GDM1 (cell line): Measurements from ENCODE around the gene PAM.
A peak's percentile ranks its signal among the peaks of the same experiment; 100 is the strongest.
"Not testable (repeated sequence)": the region's sequence is repeated elsewhere in the genome, so short reads cannot be mapped to it uniquely, and the experiment has no call there.

Experiments used
- DNase-seq: peaks from one replicate; lab custom pipeline; 2025; lab: John Stamatoyannopoulos, UW

Gene PAM

DNA sequence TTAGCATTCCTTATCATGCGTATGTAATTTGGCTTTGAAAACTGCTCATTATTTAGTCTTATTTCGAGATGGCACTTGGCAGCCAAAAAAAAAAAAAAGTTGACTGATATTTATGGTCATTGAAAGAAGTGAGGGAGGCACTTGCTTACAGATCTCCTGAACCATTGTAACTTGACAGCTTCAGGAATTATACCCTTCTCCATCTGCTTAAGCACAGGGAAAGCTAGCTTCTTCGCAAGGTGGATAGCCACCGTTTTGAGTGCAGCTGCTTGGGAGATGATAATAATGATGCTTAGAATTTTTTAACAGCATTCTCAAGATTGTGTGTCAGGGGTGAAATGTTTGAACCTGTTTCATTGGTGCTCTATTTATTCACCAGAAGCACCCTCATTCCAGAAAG lies 248.8 kb downstream of the PAM start:
- no peak for DNase-seq

DNA sequence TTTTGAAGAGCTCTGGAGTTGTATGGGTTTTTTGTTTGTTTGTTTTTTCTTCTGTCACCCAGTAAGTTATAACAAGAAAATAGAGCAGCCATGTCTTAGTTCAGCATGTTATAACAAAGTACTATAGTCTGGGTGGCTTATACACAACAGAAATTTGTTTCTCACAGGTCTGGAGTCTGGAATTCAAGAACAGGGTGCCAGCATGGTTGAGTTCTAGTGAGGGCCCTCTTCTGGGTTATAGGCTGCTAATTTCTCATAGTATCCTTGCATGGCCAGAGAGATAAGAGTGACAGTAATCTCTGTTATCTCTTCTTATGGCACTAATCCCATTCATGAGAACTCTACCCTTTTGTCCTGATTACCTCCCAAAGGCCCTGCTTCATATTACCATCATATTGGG lies 250.2 kb downstream of the PAM start:
- DNase-seq = no peak

DNA sequence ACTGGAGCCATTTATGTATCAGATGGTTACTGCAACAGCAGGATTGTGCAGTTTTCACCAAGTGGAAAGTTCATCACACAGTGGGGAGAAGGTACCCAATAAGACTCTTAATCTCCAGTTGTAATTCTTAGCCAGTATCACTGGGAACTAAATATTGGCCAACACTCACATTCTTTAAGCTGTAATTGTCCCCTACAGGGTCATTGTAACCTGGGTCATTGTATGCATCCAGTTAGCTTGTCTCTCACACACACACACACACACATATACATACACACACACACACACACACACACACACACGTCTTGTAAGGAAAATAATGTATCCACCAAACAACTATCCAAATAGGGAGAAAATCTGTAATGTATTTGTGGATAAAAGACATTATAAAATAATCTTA lies 251.8 kb downstream of the PAM start:
- DNase-seq = no peak

DNA sequence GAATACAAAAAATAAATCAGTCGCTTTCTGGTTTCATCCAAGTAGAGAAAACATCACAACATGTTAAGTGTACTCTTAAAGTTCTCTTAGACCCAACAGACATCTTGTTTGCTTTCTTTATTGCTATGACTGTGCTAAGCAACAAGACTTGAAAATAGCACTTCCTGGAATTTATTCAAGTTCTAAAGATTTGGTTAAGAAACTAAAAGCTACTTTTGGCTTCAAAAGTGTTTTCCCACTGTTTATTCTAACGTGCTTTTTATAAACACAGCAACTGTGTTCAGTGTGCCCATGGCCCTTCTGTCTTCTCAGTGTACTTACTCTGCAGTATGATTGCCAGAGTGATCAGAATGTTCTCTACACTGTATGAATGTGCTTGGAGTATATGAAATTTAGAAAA lies 255.1 kb downstream of the PAM start:
- DNase-seq = no peak

DNA sequence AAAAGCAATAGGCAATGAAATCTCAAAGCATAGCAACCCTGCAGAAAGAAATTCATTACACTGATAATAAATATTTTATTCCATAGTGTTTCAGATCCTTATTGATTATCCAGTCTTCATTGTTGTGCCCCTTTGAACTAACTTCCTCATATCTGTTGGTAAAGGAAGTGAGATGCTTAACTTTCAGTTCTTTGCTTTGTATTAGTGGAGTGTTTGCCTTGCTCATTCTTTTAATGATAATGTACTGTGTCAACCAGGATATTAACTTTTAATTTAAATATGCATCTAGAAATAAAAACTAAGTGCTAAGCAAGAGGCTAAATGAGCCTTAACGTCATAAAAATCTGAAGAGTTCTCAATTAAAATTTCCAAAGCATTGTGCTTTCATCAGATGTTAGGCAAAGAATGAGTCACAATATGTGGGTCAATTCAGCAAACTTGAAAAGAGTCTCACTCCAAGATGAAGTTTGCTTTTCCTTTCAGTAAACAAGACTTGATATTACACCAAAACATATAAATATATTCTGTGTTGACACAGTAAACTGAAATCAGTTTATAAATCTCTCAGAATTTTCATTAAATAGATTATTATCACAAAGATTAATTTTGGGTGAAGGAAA lies 258.9 kb downstream of the PAM start:
- no peak for DNase-seq

DNA sequence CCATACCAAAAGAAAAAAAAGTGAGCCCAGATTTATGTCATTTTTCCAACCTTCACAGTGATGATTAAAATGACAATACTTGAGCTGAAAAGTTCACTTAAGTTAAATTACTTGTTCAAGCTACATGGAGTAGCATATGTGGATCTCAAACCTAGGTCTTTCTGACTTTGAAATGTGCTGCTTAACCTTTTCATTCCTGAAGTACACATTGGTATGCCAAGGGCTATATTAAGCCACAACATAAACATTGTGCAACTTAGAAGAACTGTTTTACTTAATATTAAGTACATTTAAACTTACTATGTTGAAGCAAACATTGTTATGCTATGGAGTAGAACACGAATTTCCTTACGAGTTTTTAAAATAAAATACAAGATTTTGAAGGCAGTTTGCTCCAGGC lies 259.9 kb downstream of the PAM start:
- no peak for DNase-seq

DNA sequence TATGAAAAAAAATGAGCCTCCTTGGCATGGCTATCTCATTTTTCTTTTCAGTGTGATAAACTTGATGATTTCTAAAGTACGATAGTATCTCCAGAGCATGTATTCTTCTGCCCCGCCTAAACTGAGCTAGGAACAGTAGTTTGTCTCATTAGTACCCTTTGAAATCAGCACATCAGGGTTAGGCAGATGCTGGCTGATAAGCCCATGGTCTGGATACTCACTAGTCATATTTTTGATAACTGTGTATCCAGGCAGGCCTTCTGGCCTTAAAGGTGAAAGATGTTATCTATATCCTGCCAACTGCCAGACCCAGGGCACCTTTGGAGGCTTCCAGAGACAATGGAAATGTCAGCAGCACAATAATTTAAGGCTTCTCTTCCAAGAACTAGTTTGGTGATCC lies 261.1 kb downstream of the PAM start:
- DNase-seq = no peak

DNA sequence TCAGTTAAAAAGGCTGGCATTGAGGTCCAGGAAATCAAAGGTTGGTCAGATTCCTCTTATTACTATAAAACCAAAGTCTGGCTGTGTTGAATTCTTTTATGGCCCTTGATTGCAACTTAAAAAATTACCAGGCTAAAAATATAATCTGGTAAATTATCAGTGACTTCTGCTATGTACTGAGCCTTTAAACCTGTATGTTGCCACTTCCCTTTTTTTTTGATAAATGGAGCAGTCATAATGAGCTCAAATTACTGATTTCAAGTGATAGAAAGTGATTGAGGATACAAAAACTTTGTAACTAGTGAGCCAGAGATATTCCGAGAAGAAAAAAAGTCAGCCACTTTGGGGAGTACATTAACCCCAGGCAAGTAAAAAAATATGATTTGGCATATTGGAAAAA lies 264.7 kb downstream of the PAM start:
- DNase-seq = no peak

DNA sequence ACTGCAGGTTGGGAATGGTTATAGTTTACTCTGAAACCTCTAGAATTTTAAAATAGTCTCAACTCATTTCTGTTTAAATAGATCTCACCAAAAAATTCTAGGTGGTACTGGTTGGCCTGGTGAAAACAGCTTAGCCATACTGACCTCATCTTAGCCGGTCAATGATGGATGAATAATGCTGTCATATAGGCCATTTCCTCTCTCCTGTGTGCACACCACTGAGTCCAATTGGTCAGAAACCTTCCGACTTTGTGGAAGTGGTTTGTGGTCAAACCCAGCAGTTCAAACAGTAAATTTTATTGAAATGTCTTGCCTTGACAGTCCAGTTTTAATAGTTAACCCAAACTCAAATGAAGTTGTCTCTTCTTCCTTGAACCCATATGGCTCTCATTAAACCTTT lies 266.2 kb downstream of the PAM start:
- no peak for DNase-seq

DNA sequence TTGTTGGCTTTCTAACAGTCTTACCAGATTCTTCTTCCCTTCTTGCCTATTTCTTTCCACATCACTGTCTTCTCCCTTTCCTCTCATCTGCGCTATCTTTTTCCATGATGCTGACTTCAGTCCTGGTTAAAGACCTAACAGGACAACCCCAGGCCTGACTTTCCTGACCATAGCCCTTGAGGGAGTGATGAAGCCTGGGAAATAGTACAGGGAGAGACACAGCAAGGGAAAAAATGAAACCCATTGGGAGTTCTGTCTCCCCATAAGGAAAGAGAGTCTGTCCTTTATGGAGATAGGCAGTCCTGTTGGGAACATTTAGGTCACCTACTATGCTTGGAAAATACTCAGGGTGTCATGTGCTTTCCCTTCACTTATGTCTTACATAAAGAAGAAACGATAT lies 272.2 kb downstream of the PAM start:
- no peak for DNase-seq

DNA sequence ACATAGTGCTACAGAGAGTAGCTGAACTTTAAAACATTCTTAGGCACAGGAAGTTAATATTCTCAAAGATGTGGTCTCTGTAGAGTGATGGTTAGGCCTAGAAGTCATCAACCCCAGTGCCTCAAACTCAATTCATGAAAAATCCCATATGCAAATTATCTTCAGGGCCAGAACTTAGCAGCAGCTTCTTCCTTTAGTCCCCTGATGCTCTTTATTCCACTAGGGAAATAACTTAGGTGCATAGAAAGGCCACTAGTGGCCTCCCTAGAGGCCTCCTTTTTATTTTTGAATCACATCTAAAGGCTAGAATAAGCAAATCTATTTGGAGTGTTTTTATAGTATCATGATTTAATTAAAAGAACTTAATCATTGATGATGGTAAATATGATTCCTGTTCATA lies 276.5 kb downstream of the PAM start:
- no peak for DNase-seq

DNA sequence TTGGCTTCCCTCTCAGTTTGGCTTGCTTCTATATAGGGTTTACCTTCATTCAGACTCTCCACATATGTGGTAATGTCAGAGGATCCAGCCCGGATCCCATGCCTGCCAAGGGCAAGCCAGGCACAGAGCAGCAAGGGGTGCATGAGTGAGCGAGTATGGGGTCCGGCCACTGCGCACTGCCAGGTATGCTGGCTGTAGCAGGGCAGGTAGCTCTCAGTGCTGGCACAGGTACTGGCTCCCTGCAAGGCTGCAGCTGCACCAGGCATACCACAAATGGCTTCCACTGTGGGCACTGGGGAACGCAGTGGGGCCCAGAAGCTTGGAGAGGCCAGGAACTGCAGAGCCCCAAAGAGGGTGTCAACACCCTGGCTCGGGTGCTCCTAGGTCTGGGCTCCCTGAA lies 278.6 kb downstream of the PAM start:
- DNase-seq = no peak

DNA sequence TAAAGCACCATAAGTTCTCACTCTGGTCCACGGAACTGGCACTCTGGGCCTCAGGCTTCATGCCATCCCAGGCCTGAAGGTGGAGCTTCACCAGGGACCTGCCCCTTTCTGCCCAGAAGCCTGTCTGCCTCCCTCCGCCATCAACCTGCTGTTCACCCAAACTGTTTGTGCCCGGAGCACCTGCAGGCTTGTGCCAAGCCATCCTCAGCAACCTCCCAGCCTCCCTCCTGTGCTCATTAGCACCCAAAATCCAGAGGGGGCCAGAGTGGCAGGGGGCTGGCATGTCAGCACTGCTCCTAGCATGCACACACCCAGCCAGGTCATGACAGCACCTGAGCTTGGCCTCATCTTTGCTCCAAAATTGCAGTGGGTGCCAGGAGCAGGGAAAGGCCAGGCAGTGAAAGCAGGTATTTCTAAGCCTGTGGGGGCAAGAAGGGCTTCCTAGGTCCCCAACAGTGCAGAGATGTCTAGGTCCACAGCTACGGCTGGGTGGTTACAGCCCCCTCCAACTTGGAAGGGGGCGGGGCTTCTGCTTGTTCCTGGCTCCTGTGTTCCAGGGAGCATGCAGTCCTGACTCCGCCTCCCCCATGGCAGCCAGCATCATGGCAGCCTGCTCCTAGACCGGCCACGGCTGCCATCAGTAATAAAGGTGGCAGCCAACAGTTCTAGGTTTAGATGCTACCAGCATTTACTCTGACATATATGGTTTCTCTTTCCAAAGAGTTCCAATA lies 279.7 kb downstream of the PAM start:
- no peak for DNase-seq

DNA sequence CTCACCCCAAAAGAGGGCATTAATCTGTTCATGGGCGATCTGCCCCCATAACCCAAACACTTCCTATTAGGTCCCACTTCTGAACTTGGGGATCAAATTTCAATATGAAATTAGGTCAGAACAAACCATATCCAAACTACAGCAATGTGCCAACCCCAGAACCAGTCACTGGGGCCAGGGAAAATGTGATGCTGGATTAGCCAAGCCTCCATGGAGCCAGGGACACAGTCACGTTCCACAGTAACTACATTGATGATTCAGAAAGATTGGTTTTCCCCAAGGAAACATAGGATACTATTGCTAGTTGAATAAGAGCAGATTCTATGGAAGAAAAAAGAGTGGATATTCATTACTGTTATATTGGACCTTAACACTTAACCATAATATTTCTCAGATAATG lies 280.6 kb downstream of the PAM start:
- no peak for DNase-seq

DNA sequence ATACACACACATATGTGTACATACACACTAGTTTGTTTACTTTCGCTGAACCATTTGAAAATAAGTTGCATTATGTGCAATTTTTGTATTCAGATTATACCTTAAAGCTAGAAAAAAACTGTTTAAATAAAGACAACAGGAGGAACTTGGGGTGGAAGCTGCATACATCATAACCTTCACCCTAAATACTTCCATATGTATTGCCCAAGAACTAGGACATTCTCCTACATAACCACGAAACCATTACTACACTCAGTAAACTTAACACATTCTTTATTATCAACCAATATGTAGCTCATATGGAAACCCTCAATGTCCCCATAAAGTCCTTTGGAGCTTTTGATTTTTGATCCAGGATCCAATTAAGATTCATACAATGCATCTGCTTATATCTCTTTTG lies 281.5 kb downstream of the PAM start:
- no peak for DNase-seq

DNA sequence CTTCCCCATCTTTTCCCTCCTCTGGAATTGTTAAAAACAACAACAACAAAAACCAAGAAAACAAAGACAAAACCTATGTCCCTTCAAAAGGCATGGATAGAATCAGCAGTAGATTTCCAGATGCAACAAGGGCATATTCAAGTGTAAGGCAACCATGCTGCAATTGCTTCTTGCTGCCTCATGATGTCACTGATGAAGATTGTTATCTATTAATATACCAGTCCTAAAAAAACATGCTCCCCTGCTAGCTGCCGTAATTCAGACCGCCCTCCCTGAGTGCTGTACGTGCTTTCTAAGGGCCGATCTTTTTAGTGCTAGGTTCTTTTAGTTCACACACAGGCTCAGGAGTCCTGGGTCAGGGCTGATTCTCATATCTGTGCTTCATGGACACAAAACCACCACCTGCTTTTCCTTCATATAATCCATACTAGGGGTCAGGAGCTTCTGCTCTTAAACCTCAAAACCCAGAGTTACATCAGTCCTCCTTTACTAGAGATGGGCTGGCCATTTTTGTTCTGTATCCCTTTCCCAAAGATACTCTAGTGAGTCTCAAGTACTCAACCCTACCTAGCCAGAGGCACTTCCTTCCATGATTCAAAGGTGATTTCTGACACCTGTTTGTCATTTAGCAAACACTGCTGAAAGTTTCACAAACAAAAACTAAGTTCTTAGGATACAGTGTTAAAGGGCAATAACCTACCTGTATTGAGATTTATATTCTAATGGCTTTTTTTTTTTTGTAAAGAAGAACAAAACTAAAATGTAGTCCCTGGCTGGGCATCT lies 282.8 kb downstream of the PAM start:
- no peak for DNase-seq

DNA sequence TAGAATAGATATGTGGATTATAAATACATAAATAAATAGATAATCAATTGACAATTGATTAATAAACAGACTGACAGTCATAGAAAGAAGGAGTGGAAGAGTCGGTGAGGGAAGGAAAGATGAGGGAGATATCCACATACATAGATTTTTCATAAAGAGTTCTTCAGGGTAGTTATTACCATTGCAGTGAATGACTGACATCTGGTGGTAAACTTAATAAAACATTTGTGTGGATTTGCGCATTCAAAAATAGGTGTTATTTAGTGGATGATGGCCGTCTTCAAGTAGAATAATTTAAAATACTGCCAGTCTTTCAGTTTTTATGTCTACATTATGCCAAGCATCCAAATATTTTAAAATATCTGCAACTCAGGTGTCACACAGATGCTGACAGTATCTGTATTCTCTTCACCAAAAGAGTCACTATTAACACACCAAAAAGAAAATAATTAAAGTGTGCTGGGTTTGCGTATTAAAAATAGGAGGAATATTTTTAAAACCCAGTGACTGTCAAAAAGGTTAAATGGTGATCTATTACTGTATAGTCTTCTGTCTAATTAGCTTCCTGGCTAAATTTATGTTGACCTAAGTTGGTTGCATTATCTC lies 286.1 kb downstream of the PAM start:
- DNase-seq = peak; percentile 39

DNA sequence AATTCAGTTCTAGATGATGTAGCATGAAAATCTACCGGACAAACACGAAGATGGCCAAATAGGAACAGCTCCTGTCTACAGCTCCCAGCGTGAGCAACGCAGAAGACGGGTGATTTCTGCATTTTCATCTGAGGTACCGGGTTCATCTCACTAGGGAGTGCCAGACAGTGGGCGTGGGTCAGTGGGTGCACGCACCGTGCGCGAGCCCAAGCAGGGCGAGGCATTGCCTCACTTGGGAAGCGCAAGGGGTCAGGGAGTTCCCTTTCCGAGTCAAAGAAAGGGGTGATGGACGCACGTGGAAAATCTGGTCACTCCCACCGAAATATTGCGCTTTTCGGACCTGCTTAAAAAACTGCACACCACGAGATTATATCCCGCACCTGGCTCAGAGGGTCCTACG lies 291.6 kb downstream of the PAM start:
- DNase-seq = not testable (repeated sequence)

DNA sequence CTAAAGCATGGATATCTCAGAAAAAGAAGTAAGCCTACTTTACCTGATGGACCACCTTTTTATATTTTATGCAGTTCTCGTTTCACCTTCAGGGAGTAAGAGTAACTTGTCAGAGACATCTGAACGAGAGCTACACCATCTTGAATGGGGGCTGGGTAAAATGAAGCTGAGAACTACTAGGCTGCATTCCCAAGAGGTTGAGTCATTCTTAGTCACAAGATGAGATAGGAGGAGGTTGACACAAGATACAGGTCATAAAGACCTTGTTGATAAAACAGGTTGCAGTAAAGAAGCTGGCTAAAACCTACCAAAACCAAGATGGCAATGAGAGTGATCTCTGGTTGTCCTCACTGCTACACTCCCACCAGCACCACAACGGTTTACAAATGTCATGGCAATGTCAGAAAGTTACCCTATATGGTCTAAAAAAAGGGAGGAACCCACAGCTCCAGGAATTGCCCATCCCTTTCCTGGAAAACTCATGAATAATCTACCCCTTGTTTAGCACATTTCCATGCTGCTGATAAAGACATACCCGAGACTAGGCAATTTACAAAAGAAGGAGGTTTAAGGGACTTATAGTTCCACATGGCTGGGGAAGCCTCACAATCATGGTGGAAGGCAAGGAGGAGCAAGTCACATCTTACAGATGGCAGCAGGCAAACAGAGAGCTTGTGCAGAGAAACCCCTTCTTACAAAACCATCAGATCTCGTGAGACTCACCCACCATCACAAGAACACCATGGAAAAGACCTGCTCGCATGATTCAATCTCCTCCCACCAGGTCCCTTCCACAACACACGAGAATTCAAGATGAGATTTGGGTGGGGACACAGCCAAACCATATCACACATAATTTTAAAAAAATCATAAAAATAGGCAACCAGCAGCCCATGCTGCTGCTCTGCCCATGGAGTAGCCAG lies 302.4 kb downstream of the PAM start:
- DNase-seq = no peak

DNA sequence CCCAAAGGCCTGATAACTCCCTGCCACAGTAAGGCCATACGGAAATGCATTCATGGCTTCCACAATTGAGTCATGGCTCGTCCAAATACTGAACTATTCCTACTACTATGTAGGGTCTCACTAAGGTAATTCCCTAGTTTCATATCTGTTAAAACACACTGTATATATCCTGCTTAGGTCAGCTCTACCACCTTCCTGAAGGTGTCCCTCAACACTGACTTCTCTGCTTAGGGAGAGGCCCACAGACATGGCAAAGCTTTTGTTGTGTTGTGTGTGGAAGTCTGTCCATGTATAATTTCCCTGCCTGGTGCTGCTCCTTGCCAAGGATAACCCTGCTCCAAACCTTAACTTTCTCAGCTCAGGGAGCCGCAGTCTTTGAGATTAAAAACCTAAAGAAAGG lies 304.4 kb downstream of the PAM start:
- DNase-seq = no peak

DNA sequence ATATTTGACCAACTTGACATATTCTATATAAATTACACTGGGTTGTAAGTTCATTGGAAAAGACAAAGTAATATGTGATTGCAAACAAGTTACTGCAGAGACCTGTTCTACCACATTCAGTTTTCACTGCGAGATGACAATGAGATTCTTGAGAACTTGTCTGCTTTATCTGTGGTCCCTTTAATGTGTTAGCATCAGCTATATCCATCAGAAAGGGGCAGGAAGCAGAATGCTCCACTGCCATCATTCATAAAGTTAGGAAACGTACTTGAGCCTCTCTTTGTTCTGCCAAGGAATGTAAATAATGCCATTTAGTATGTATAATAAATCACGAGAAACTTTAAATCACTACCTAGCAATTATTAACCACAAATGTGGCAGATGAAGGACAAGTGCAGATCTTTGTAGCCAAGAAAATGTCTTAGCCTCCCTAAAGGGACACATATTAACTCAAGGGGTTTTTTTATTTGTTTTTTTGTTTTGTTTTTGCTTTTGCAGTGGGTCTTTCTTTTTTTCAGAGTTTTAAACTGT lies 305.4 kb downstream of the PAM start:
- no peak for DNase-seq

DNA sequence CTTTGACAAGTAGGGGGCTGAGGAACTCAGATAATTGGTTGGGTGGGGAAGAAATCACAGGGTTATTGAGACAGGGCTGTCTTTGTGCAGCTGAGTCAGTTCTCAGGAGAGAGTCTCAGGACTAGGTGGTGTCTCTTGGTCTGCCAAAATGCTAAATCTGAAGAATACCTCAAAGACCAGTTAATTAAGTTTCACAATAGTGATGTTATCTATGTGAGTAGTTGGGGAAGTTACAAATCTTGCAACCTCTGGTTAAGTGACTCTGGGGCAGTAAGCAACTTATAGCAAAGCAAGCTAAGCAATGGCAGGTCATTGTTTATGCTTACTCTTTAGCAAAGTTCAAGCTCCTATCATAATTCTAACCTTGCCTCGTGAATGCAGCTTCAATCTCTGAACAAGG lies 311.2 kb downstream of the PAM start:
- peak; percentile 0 for DNase-seq
